H9 (cell line): ENCODE measurements around the gene LZIC. TPM values are rescaled to one million over a fixed set of nuclear protein-coding genes. Genes with fewer than 3 reads are reported as not detected.

ENCODE experiments used
- DNase-seq: peaks from one replicate; pipeline ENCODE4 v3.0.0-alpha.2; 2017
- H2AFZ ChIP-seq: one replicate; pipeline ENCODE4 v1.6.1; 2013; ENCODE audit warnings: mild to moderate bottlenecking, low read length, control low read depth, moderate library complexity
- H2AK5ac ChIP-seq: 2 replicates; pipeline ENCODE4 v1.6.1; 2013; ENCODE audit warnings: low read length, control low read depth, mixed read lengths; ENCODE audit not compliant: insufficient read length
- H2BK120ac ChIP-seq: one replicate; pipeline ENCODE4 v1.6.1; 2013; ENCODE audit warnings: low read depth, mild to moderate bottlenecking, low read length, control low read depth, inconsistent platforms; ENCODE audit not compliant: poor library complexity, severe bottlenecking
- H2BK12ac ChIP-seq: 2 replicates; pipeline ENCODE4 v1.6.1; 2013; ENCODE audit warnings: low read length, control low read depth, mixed read lengths, low read depth; ENCODE audit not compliant: insufficient read length
- H2BK15ac ChIP-seq: 2 replicates; pipeline ENCODE4 v1.6.1; 2013; ENCODE audit warnings: low read depth, low read length, control low read depth
- H2BK20ac ChIP-seq: one replicate; pipeline ENCODE4 v1.6.1; 2013; ENCODE audit warnings: low read depth, mild to moderate bottlenecking, low read length, control low read depth, inconsistent platforms; ENCODE audit not compliant: poor library complexity, severe bottlenecking
- H2BK5ac ChIP-seq: 2 replicates; pipeline ENCODE4 v1.6.1; 2013; ENCODE audit warnings: low read length, control low read depth, mixed read lengths; ENCODE audit not compliant: insufficient read length
- H3K14ac ChIP-seq: 2 replicates; pipeline ENCODE4 v1.6.1; 2013; ENCODE audit warnings: low read length, control low read depth; ENCODE audit not compliant: insufficient read depth
- H3K18ac ChIP-seq: 2 replicates; pipeline ENCODE4 v1.6.1; 2013; ENCODE audit warnings: low read depth, mild to moderate bottlenecking, mixed read lengths, low read length, control low read depth; ENCODE audit not compliant: insufficient read length
- H3K23ac ChIP-seq: 2 replicates; pipeline ENCODE4 v1.6.1; 2013; ENCODE audit warnings: low read length, control low read depth, mixed read lengths, low read depth; ENCODE audit not compliant: insufficient read length
- H3K23me2 ChIP-seq: 2 replicates; pipeline ENCODE4 v1.6.1; 2013; ENCODE audit warnings: low read depth, mild to moderate bottlenecking, mixed read lengths, low read length, control low read depth; ENCODE audit not compliant: insufficient read length, poor library complexity, severe bottlenecking
- H3K27ac ChIP-seq: 2 replicates; pipeline ENCODE4 v1.5.1; 2013; ENCODE audit warnings: low read length, control low read depth, mixed read lengths, low read depth; ENCODE audit not compliant: insufficient read length
- H3K27me3 ChIP-seq: 2 replicates; pipeline ENCODE4 v1.6.1; 2013; ENCODE audit warnings: low read length, control low read depth, inconsistent platforms; ENCODE audit not compliant: insufficient read depth
- H3K4ac ChIP-seq: 2 replicates; pipeline ENCODE4 v1.6.1; 2013; ENCODE audit warnings: low read depth, mild to moderate bottlenecking, control low read depth, inconsistent platforms, low read length, moderate library complexity
- H3K4me1 ChIP-seq: 2 replicates; pipeline ENCODE4 v1.6.1; 2013; ENCODE audit warnings: low read length, control low read depth, inconsistent platforms; ENCODE audit not compliant: insufficient read depth
- H3K4me2 ChIP-seq: 2 replicates; pipeline ENCODE4 v1.6.1; 2013; ENCODE audit warnings: low read length, control low read depth, mixed read lengths; ENCODE audit not compliant: insufficient read length, insufficient read depth
- H3K56ac ChIP-seq: 2 replicates; pipeline ENCODE4 v1.6.1; 2013; ENCODE audit warnings: low read depth, mild to moderate bottlenecking, mixed read lengths, low read length, control low read depth; ENCODE audit not compliant: insufficient read length
- H3K79me1 ChIP-seq: 2 replicates; pipeline ENCODE4 v1.6.1; 2013; ENCODE audit warnings: low read depth, mild to moderate bottlenecking, moderate library complexity, low read length, control low read depth, inconsistent platforms; ENCODE audit not compliant: insufficient read depth, poor library complexity, severe bottlenecking
- H3K79me2 ChIP-seq: 2 replicates; pipeline ENCODE4 v1.6.1; 2013; ENCODE audit warnings: low read length, control low read depth, inconsistent platforms; ENCODE audit not compliant: insufficient read depth
- H3K9ac ChIP-seq: 2 replicates; pipeline ENCODE4 v1.6.1; 2013; ENCODE audit warnings: low read length, control low read depth, mixed read lengths; ENCODE audit not compliant: insufficient read length; ENCODE audit errors: extremely low read depth
- H3K9me3 ChIP-seq: one replicate; pipeline ENCODE4 v1.6.1; 2013; ENCODE audit warnings: low read depth, low read length, inconsistent platforms; ENCODE audit not compliant: control insufficient read depth
- H3T11ph ChIP-seq: one replicate; pipeline ENCODE4 v1.6.1; 2013; ENCODE audit warnings: mild to moderate bottlenecking, low read length, control low read depth, inconsistent platforms
- H4K20me1 ChIP-seq: one replicate; pipeline ENCODE4 v1.6.1; 2013; ENCODE audit not compliant: control insufficient read depth, insufficient read length, insufficient read depth
- H4K5ac ChIP-seq: 2 replicates; pipeline ENCODE4 v1.6.1; 2013; ENCODE audit warnings: low read depth, mild to moderate bottlenecking, mixed read lengths, low read length, control low read depth; ENCODE audit not compliant: insufficient read length
- H4K8ac ChIP-seq: replicated peaks from 2 replicates; pipeline ENCODE4 v1.6.1; 2013; ENCODE audit warnings: low read length, control low read depth, mixed read lengths, low read depth; ENCODE audit not compliant: insufficient read length
- H4K91ac ChIP-seq: 2 replicates; pipeline ENCODE4 v1.6.1; 2013; ENCODE audit warnings: low read depth, mild to moderate bottlenecking, moderate library complexity, mixed read lengths, low read length, control low read depth; ENCODE audit not compliant: insufficient read length
- H3K27ac Mint-ChIP-seq, 3 experiments: 2 replicates in 2 of 3; 3 replicates in 1 of 3; pipeline ENCODE4 v1.8.0; 2020 to 2021; ENCODE audit warnings: mixed read lengths in 3 of 3, mild to moderate bottlenecking in 1 of 3, moderate library complexity in 1 of 3
- H3K27me3 Mint-ChIP-seq: 2 replicates; pipeline ENCODE4 v1.8.0; 2021; ENCODE audit warnings: low read depth, mild to moderate bottlenecking, moderate library complexity, mixed read lengths
- H3K36me3 Mint-ChIP-seq, 3 experiments: 2 replicates in 2 of 3; 3 replicates in 1 of 3; pipeline ENCODE4 v1.8.0; 2020 to 2021; ENCODE audit warnings: low read depth in 3 of 3, mixed read lengths in 3 of 3; ENCODE audit not compliant: insufficient read depth in 1 of 3
- H3K4me1 Mint-ChIP-seq, 2 experiments: 2 replicates each; pipeline ENCODE4 v1.8.0; 2020; ENCODE audit warnings: mixed read lengths in 2 of 2
- H3K4me3 Mint-ChIP-seq, 2 experiments: 2 replicates in 1 of 2; 3 replicates in 1 of 2; pipeline ENCODE4 v1.8.0; 2020 to 2021; ENCODE audit warnings: mild to moderate bottlenecking in 2 of 2, mixed read lengths in 2 of 2, moderate library complexity in 1 of 2
- H3K9me3 Mint-ChIP-seq, 2 experiments: 2 replicates in 1 of 2; 3 replicates in 1 of 2; pipeline ENCODE4 v1.8.0; 2020; ENCODE audit warnings: mild to moderate bottlenecking in 2 of 2, mixed read lengths in 2 of 2, moderate library complexity in 1 of 2
- CTCF ChIP-seq: fragments of 200-600 bp; sonication (generic); conservative IDR thresholded peaks from 3 replicates; pipeline ENCODE4 v1.8.0; 2021; ENCODE audit warnings: antibody characterized with exemption, mild to moderate bottlenecking
- WGBS: extraction: QIAGEN DNeasy Blood & Tissue Kit; methylation state at CpG from one replicate; pipeline ENCODE4 v1.1.7; 2013; ENCODE audit warnings: missing lambda C conversion rate, low lambda C conversion rate, mixed read lengths; ENCODE audit not compliant: insufficient read length; ENCODE audit errors: extremely low coverage; 5-methylcytosine and 5-hydroxymethylcytosine counted together
- total RNA-seq: library from RNA; stranded (reverse); gene quantifications from 2 replicates; pipeline ENCODE4 v1.2.1, GENCODE V29; 2021

Gene LZIC
- total RNA-seq, 1 experiment from 2014 or later, result 22.9 TPM

DNA sequence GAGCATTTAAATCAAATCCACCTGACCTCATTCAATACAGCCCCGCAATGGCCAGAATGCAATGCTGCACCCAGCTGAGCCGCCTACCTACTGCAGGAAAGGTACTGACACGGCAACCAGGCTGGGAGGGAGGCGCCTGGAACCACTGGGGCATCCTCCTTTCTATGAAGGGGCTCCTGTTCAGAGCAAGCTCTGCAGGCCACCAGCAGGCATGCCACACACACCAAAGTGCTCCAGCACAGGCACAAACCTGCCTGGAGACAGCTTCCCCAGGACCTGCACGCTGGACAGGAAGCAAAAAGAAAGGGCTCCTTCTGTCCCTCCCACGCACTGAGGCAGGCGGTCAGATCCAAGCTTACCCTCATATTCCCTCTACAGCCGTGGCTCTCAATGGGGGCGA, 54.3 kb downstream of the LZIC start:
- Histone ChIP-seq H3K23ac (no peak overlapping the region), H2BK5ac (no peak overlapping the region), H2AFZ (no peak overlapping the region), H2BK12ac (no peak overlapping the region), H4K91ac (no peak overlapping the region), H3K9me3 (no peaks in the 10 kb centered on the region), H3K18ac (no peak overlapping the region), H2BK120ac (no peak overlapping the region), H4K5ac (no peak overlapping the region), H4K8ac (no peak overlapping the region), H3K9ac (no peak overlapping the region), H3T11ph (no peak overlapping the region), H3K27ac (no peak overlapping the region), H3K23me2 (no peaks in the 10 kb centered on the region), H2BK20ac (no peak overlapping the region), H3K4me2 (no peak overlapping the region), H3K14ac (no peak overlapping the region), H3K27me3 (no peaks in the 10 kb centered on the region), H3K79me1 (no peaks in the 10 kb centered on the region), H2AK5ac (no peak overlapping the region), H4K20me1 (no peaks in the 10 kb centered on the region), H3K4ac (no peak overlapping the region), H2BK15ac (no peak overlapping the region), H3K79me2 (no peaks in the 10 kb centered on the region), H3K56ac (no peak overlapping the region), H3K4me1 (peaks cover 9% of the 10 kb centered on the region; the same call in 1 of the 2 replicates)
- no CpG with 5 or more reads among the region's 9 CpGs for WGBS
- no peak for DNase-seq
- Mint-ChIP-seq H3K27ac (peak overlapping the region in 2 of 3 experiments; percentile 74 to 91; a peak in 3 of 7 replicates), H3K27me3 (no peaks in the 10 kb centered on the region), H3K4me1 (peaks cover 40 to 52% of the 10 kb centered on the region in 2 experiments), H3K9me3 (no peaks in the 10 kb centered on the region), H3K36me3 (peaks cover 0 to 6% (median 0%) of the 10 kb centered on the region in 3 experiments; a peak in 2 of 7 replicates), H3K4me3 (peak overlapping the region in 1 of 2 experiments; percentile 12; a peak in 1 of 5 replicates)
- TF ChIP-seq CTCF, result no peak
